ENCODE data around the gene RBM5. TPM values are rescaled to one million over a fixed set of nuclear protein-coding genes. Genes with fewer than 3 reads are reported as not detected.

RBM5 gene
- total and polyA plus RNA-seq, 2 donors (not counting 1 experiment from before 2014, with no cell fraction given), result 113 to 174 TPM

DNA sequence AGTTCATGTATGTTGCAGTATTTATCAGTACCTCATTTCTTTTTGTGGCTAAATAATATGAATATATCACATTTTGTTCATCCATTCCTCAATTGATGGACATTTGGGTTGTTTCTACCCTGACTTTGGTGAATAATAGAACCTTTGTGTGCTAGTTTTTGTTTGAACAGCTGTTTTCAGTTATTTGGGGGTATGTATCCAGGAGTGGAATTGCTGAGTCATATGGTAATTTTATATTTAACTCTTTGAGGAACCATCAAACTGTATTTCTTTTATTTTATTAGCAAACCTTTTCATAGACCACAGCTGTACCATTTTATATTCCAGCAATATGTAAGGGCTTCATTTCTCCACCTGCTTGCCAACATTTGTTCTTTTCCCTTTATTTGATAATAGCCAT is 38.4 kb upstream of the RBM5 start:
- TF ChIP-seq, protein P1, sequence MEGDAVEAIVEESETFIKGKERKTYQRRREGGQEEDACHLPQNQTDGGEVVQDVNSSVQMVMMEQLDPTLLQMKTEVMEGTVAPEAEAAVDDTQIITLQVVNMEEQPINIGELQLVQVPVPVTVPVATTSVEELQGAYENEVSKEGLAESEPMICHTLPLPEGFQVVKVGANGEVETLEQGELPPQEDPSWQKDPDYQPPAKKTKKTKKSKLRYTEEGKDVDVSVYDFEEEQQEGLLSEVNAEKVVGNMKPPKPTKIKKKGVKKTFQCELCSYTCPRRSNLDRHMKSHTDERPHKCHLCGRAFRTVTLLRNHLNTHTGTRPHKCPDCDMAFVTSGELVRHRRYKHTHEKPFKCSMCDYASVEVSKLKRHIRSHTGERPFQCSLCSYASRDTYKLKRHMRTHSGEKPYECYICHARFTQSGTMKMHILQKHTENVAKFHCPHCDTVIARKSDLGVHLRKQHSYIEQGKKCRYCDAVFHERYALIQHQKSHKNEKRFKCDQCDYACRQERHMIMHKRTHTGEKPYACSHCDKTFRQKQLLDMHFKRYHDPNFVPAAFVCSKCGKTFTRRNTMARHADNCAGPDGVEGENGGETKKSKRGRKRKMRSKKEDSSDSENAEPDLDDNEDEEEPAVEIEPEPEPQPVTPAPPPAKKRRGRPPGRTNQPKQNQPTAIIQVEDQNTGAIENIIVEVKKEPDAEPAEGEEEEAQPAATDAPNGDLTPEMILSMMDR (conservative IDR thresholded peaks at IDR 0.05 in 1 of 2, IDR thresholded peaks at IDR 0.05 in 1 of 2; ENCODE audit: low read depth in 1 of 2, low read length in 2 of 2), result no peak
- TF ChIP-seq EZH2 (IDR thresholded peaks at IDR 0.05; ENCODE audit: low read length, missing control alignments), result no peak
- peak; percentile 79 to 87 for DNase-seq (ENCODE audit: low read depth in 2 of 2)
- H3K4me1 ChIP-seq (ENCODE audit: control insufficient read depth, extremely low read depth, insufficient read depth, low read length), result peaks cover 10% of the 10 kb centered on the region
- peak overlapping the region; percentile 49 for H3K4me2 ChIP-seq (ENCODE audit: extremely low read depth, insufficient read depth, low read length)
- no peak overlapping the region for H3K9ac ChIP-seq (ENCODE audit: insufficient read depth, low read length)
- no peaks in the 10 kb centered on the region for H3K9me3 ChIP-seq (ENCODE audit: control insufficient read depth, insufficient read depth, low read depth, low read length)
- no peaks in the 10 kb centered on the region for H3K27me3 ChIP-seq (ENCODE audit: control insufficient read depth, insufficient read depth, low read length)
- H2AFZ ChIP-seq (ENCODE audit: low read length), result no peak overlapping the region
- H3K36me3 ChIP-seq (ENCODE audit: control insufficient read depth, insufficient read depth, low read length), result peaks cover 2% of the 10 kb centered on the region
- peak overlapping the region; percentile 62 for H3K27ac ChIP-seq (ENCODE audit: insufficient read depth, low read length)
- H3K79me2 ChIP-seq (ENCODE audit: control insufficient read depth, insufficient read depth, low read length), result no peaks in the 10 kb centered on the region
- H4K20me1 ChIP-seq (ENCODE audit: control insufficient read depth, extremely low read depth, insufficient read depth, low read length), result no peaks in the 10 kb centered on the region
- no peak overlapping the region for H3K4me3 ChIP-seq (replicated peaks in 1 of 4; ENCODE audit: control extremely low read depth in 1 of 4, insufficient read depth in 1 of 4, low read depth in 3 of 4, low read length in 4 of 4)

DNA sequence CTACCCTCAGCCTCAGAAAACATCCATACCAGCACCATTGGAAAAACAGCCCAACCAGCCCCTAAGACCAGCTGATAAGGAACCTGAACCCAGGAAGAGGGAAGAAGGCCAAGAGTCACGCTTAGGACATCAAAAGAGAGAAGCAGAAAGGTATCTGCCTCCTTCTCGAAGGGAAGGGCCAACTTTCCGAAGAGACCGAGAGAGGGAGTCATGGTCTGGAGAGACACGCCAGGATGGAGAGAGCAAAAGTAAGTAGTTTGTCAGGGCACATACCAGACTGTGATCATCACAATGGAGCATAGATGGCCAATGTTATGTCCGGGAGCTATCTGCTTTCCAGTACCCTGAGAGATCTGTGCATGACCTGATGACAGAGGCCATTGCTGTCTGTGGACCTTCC is 31.0 kb upstream of the RBM5 start:
- Histone ChIP-seq H3K79me2 (ENCODE audit: control insufficient read depth, insufficient read depth, low read length) (no peaks in the 10 kb centered on the region), H3K9ac (ENCODE audit: insufficient read depth, low read length) (no peak overlapping the region), H3K27ac (ENCODE audit: insufficient read depth, low read length) (no peak overlapping the region), H2AFZ (ENCODE audit: low read length) (no peak overlapping the region), H3K4me1 (ENCODE audit: control insufficient read depth, extremely low read depth, insufficient read depth, low read length) (no peaks in the 10 kb centered on the region), H3K4me3 (replicated peaks in 1 of 4; ENCODE audit: control extremely low read depth in 1 of 4, insufficient read depth in 1 of 4, low read depth in 3 of 4, low read length in 4 of 4) (no peak overlapping the region), H3K27me3 (ENCODE audit: control insufficient read depth, insufficient read depth, low read length) (no peaks in the 10 kb centered on the region), H3K4me2 (ENCODE audit: extremely low read depth, insufficient read depth, low read length) (no peak overlapping the region), H3K9me3 (ENCODE audit: control insufficient read depth, insufficient read depth, low read depth, low read length) (no peaks in the 10 kb centered on the region), H3K36me3 (ENCODE audit: control insufficient read depth, insufficient read depth, low read length) (peaks cover 3% of the 10 kb centered on the region), H4K20me1 (ENCODE audit: control insufficient read depth, extremely low read depth, insufficient read depth, low read length) (no peaks in the 10 kb centered on the region)
- no peak for DNase-seq (ENCODE audit: low read depth in 2 of 2)
- TF ChIP-seq, protein P1 (conservative IDR thresholded peaks at IDR 0.05 in 1 of 2, IDR thresholded peaks at IDR 0.05 in 1 of 2; ENCODE audit: low read depth in 1 of 2, low read length in 2 of 2), result no peak
- no peak for TF ChIP-seq EZH2 (IDR thresholded peaks at IDR 0.05; ENCODE audit: low read length, missing control alignments)

DNA sequence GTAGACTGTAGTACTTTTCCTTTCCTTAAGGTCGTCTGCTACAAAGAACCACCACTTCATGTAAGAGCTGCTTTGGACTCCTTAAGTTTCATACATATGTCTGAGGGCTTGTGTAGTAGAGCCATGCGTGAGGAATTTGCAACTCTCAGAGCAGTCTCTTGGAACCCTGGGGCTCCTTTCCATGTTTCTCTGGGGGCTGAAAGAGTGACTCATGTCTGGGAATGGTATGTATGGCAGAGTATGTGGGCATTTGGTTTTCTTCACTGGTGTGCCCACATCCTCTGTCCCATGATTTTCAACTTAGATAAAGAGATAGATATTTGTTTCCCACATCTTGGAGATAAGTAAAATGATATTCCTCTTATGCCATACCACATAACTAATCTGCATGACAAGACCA is 20.6 kb upstream of the RBM5 start:
- H4K20me1 ChIP-seq (ENCODE audit: control insufficient read depth, extremely low read depth, insufficient read depth, low read length), result no peaks in the 10 kb centered on the region
- no peak overlapping the region for H2AFZ ChIP-seq (ENCODE audit: low read length)
- no peaks in the 10 kb centered on the region for H3K9me3 ChIP-seq (ENCODE audit: control insufficient read depth, insufficient read depth, low read depth, low read length)
- no peak for TF ChIP-seq EZH2 (IDR thresholded peaks at IDR 0.05; ENCODE audit: low read length, missing control alignments)
- TF ChIP-seq, protein P1 (conservative IDR thresholded peaks at IDR 0.05 in 1 of 2, IDR thresholded peaks at IDR 0.05 in 1 of 2; ENCODE audit: low read depth in 1 of 2, low read length in 2 of 2), result no peak
- DNase-seq (ENCODE audit: low read depth in 2 of 2), result peak in 1 of 2 donors; percentile 66
- H3K4me2 ChIP-seq (ENCODE audit: extremely low read depth, insufficient read depth, low read length), result no peak overlapping the region
- no peaks in the 10 kb centered on the region for H3K4me1 ChIP-seq (ENCODE audit: control insufficient read depth, extremely low read depth, insufficient read depth, low read length)
- no peak overlapping the region for H3K4me3 ChIP-seq (replicated peaks in 1 of 4; ENCODE audit: control extremely low read depth in 1 of 4, insufficient read depth in 1 of 4, low read depth in 3 of 4, low read length in 4 of 4)
- no peak overlapping the region for H3K27ac ChIP-seq (ENCODE audit: insufficient read depth, low read length)
- H3K27me3 ChIP-seq (ENCODE audit: control insufficient read depth, insufficient read depth, low read length), result no peaks in the 10 kb centered on the region
- no peak overlapping the region for H3K9ac ChIP-seq (ENCODE audit: insufficient read depth, low read length)
- peaks cover 3% of the 10 kb centered on the region for H3K36me3 ChIP-seq (ENCODE audit: control insufficient read depth, insufficient read depth, low read length)
- H3K79me2 ChIP-seq (ENCODE audit: control insufficient read depth, insufficient read depth, low read length), result no peaks in the 10 kb centered on the region

Measured in fibroblast of lung (primary cell).